ENCODE results near the gene ATOSB.

The ATOSB gene

GRCh38 chr9:35079426-35080341 lies 36.0 kb downstream of the ATOSB start, which contains the start of gene FANCG:
TSS of gene FANCG (minus strand) at chr9:35079942. CDS start at chr9:35079524, 418 bp downstream.
- peak; percentile 60 to 93 (median 74) for DNase-seq

GRCh38 chr9:35079041-35079425 lies 36.6 kb downstream of the ATOSB start:
- DNase-seq, result peak in 1 of 5 experiments; percentile 13

- no peak for DNase-seq
These were observed 37.6 kb downstream of the ATOSB start for GRCh38 chr9:35078066-35078465.

GRCh38 chr9:35076848-35077247 lies 38.8 kb downstream of the ATOSB start:
- DNase-seq, result no peak

GRCh38 chr9:35075358-35075757 lies 40.3 kb downstream of the ATOSB start:
- DNase-seq, result no peak

- DNase-seq, result no peak
These were observed 40.9 kb downstream of the ATOSB start for GRCh38 chr9:35074791-35075190.

- DNase-seq, result no peak
These were observed 41.5 kb downstream of the ATOSB start for GRCh38 chr9:35074141-35074540.

GRCh38 chr9:35073279-35073612 lies 42.4 kb downstream of the ATOSB start:
- peak in 1 of 5 experiments; percentile 74 for DNase-seq

GRCh38 chr9:35072461-35073278 lies 43.0 kb downstream of the ATOSB start, which contains the start of gene VCP:
TSS of gene VCP (minus strand) at chr9:35072625. CDS start at chr9:35072353, 272 bp downstream.
- DNase-seq, result peak; percentile 92 to 100 (median 97)

- peak; percentile 48 to 85 (median 71) for DNase-seq
These were observed 43.7 kb downstream of the ATOSB start for GRCh38 chr9:35071814-35072460.

GRCh38 chr9:35070823-35071813 lies 44.5 kb downstream of the ATOSB start:
- DNase-seq, result no peak

- no peak for DNase-seq
These were observed 46.6 kb downstream of the ATOSB start for GRCh38 chr9:35069020-35069419.

- no peak for DNase-seq
These were observed 48.6 kb downstream of the ATOSB start for GRCh38 chr9:35067056-35067455.

- no peak for DNase-seq
These were observed 55.0 kb downstream of the ATOSB start for GRCh38 chr9:35060548-35061207.

GRCh38 chr9:35059438-35059837 lies 56.2 kb downstream of the ATOSB start:
- DNase-seq, result no peak

GRCh38 chr9:35057271-35057620 lies 58.4 kb downstream of the ATOSB start:
- no peak for DNase-seq

GRCh38 chr9:35056571-35057270 lies 58.9 kb downstream of the ATOSB start:
- DNase-seq, result no peak

- no peak for DNase-seq
These were observed 60.6 kb downstream of the ATOSB start for GRCh38 chr9:35054871-35055644.

GRCh38 chr9:35054185-35054835 lies 61.4 kb downstream of the ATOSB start:
- no peak for DNase-seq
